AG20443 (cell line): Measurements from ENCODE around the gene ARHGEF28.

Source experiments
- DNase-seq: peaks from one replicate; pipeline ENCODE4 v3.0.0; 2012; ENCODE audit warnings: low spot score, mixed read lengths

The ARHGEF28 gene

GRCh38 chr5:73902327-73903051, 276.5 kb downstream of the ARHGEF28 start:
- peak; percentile 63 for DNase-seq

GRCh38 chr5:73903169-73903568, 277.2 kb downstream of the ARHGEF28 start:
- no peak for DNase-seq

- no peak for DNase-seq
Measured at GRCh38 chr5:73906277-73906676, 280.3 kb downstream of the ARHGEF28 start.

- DNase-seq = no peak
Measured at GRCh38 chr5:73907164-73907563, 281.2 kb downstream of the ARHGEF28 start.

GRCh38 chr5:73908395-73908794, 282.4 kb downstream of the ARHGEF28 start:
- DNase-seq = no peak

GRCh38 chr5:73908846-73909245, 282.9 kb downstream of the ARHGEF28 start:
- no peak for DNase-seq

GRCh38 chr5:73909474-73909873, 283.5 kb downstream of the ARHGEF28 start:
- no peak for DNase-seq

GRCh38 chr5:73911761-73912393, 285.9 kb downstream of the ARHGEF28 start:
- DNase-seq = no peak

GRCh38 chr5:73912821-73913271, 286.9 kb downstream of the ARHGEF28 start:
- DNase-seq = no peak

GRCh38 chr5:73913971-73914370, 288.0 kb downstream of the ARHGEF28 start:
- DNase-seq = no peak

- no peak for DNase-seq
Measured at GRCh38 chr5:73915345-73915744, 289.3 kb downstream of the ARHGEF28 start.

- no peak for DNase-seq
Measured at GRCh38 chr5:73917433-73917832, 291.4 kb downstream of the ARHGEF28 start.

- DNase-seq = no peak
Measured at GRCh38 chr5:73917891-73918290, 291.9 kb downstream of the ARHGEF28 start.

GRCh38 chr5:73918791-73919221, 292.8 kb downstream of the ARHGEF28 start:
- DNase-seq = no peak

GRCh38 chr5:73921741-73922140, 295.7 kb downstream of the ARHGEF28 start:
- DNase-seq = no peak

GRCh38 chr5:73922224-73922623, 296.2 kb downstream of the ARHGEF28 start:
- no peak for DNase-seq

- no peak for DNase-seq
Measured at GRCh38 chr5:73922875-73923557, 297.0 kb downstream of the ARHGEF28 start.

- DNase-seq = no peak
Measured at GRCh38 chr5:73928476-73929070, 302.6 kb downstream of the ARHGEF28 start.

- no peak for DNase-seq
Measured at GRCh38 chr5:73935719-73936118, 309.7 kb downstream of the ARHGEF28 start.

- peak; percentile 86 for DNase-seq
Measured at GRCh38 chr5:73938280-73938937, 312.4 kb downstream of the ARHGEF28 start.

GRCh38 chr5:73938938-73939320, 312.9 kb downstream of the ARHGEF28 start:
- DNase-seq = peak; percentile 56

- DNase-seq = no peak
Measured at GRCh38 chr5:73939557-73939956, 313.6 kb downstream of the ARHGEF28 start.
